HG03469 (cell line): ENCODE results near the gene ARL5A.
A peak's percentile ranks its signal among the peaks of the same experiment; 100 is the strongest.

ENCODE experiments used
- ATAC-seq: cut with Tn5 transposase; IDR thresholded peaks from one replicate; pipeline ENCODE4 v1.9.1; 2021; ENCODE audit warnings: mild to moderate bottlenecking, moderate library complexity, moderate number of reproducible peaks; ENCODE audit not compliant: unreplicated experiment

The ARL5A gene

DNA sequence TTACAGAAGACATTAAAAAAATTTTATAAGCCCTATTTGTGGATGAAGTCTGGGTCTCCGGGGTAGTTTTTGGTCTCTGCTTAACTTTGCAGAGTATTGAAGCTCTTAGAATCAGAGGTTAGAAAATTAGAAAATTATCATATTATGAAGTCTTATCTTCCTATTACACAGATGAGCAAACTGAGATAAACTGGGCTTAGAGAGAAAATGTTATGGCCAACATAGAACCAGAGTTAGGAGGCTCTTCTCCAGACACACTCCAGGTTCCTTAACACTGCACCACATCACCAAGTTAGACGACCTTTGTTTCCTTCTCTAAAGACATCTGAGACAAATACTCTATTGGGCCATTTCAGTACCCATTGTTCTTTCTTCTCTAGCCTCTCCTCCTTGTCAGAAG, 57.2 kb downstream of the ARL5A start:
- no peak for ATAC-seq

DNA sequence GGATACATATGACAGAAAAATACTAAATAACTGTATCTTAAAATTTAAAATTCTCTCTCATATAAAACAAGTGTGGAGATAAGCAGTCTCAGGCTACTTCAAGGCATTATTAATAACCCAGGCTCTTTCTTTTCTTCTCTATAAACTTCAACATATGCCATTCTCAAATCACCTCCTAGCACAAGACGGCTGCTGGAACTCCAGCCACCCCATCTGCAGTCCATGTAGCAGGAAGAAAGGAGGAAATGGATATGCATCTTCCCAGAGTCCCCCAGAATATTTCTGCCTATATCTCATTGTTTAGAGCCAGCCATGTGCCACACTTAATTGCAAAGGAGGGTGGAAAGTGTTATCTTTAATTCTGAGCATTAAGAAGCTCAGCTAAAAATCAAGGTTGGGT, 58.6 kb downstream of the ARL5A start:
- no peak for ATAC-seq

DNA sequence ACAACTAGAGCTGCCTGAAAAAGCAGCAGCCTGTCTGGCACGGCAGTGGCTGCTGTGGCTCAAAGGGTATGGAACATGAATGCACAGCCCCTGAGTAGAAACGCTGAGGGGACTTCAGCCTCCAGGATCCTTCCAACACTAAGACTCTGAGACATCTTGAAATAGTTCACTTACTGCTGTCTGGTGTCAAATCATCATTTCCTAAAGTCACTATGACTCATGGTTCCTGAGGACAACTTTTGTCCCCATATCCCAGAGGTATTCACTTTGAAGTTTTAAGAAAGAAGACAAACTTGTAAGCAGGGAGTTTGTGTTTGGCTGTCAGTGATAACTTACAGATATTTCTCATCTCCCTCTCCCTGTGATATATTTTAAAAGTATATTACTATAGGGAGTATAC, 60.7 kb downstream of the ARL5A start:
- ATAC-seq, result no peak

DNA sequence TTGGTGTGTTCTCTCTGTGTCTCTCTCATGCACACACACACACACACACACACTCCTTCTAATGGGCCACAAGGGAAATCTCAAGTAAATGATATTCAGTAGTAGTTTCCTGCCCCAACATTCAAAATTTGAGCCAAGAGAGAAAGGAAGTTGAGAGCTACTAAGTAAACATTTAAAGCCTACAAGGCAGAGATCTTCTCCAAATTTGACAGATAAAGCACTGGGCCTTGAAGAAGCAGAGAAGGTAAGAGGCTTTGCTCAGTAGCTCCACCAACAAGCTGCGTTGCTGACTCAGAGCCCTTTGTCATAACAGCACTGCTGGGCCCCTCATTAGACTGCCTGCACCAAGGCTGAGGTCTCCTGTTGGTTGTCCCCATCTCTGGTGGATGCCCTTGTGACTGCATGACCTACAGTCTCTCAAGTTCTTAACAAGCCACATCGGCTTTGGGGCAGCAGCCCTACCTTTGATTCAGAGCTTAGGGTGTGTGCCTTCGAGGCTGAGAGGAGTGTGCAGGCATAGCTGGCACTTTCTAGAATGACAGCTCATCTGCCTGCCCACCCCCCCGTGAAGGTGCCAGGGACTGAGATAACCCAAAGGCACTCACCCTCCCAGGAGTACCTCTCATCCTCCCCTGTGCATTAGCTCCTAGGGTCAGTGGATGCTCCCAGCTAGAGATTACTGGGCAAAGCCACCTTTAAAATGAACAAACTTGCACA, 61.6 kb downstream of the ARL5A start:
- ATAC-seq, result peak; percentile 47

GRCh38 chr2:151765760-151766410, 62.3 kb downstream of the ARL5A start:
- no peak for ATAC-seq

GRCh38 chr2:151762694-151763093, 65.5 kb downstream of the ARL5A start:
- ATAC-seq, result no peak

GRCh38 chr2:151761687-151762086, 66.5 kb downstream of the ARL5A start:
- ATAC-seq, result no peak

GRCh38 chr2:151761193-151761592, 67.0 kb downstream of the ARL5A start:
- ATAC-seq, result no peak

- ATAC-seq, result no peak
These were observed 68.0 kb downstream of the ARL5A start for GRCh38 chr2:151760139-151760650.

- no peak for ATAC-seq
These were observed 69.5 kb downstream of the ARL5A start for GRCh38 chr2:151758744-151759143.

GRCh38 chr2:151757861-151758260, 70.4 kb downstream of the ARL5A start:
- ATAC-seq, result no peak

- ATAC-seq, result no peak
These were observed 71.4 kb downstream of the ARL5A start for GRCh38 chr2:151756820-151757219.

- ATAC-seq, result no peak
These were observed 73.8 kb downstream of the ARL5A start for GRCh38 chr2:151754253-151754897.

DNA sequence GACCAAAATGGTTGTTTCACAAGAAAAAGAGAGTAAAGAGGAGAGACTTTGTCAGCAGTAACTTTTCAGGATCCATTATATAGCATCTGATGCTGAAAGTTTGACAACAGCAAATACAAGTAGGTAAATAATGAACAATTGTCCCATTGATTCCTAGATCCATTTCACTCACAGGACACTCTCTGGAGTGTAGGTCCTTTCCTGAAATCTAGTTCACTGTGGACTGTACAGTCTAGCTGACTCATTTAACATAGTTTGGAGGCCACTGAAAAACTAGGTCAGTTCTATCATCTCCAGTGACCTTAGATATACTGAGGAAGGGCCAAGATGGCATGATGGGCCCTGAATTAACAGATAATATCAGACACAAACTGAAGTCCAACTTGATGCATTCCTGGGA, 74.7 kb downstream of the ARL5A start:
- no peak for ATAC-seq
